ENCODE measurements around the gene GRIK3.

DNA sequence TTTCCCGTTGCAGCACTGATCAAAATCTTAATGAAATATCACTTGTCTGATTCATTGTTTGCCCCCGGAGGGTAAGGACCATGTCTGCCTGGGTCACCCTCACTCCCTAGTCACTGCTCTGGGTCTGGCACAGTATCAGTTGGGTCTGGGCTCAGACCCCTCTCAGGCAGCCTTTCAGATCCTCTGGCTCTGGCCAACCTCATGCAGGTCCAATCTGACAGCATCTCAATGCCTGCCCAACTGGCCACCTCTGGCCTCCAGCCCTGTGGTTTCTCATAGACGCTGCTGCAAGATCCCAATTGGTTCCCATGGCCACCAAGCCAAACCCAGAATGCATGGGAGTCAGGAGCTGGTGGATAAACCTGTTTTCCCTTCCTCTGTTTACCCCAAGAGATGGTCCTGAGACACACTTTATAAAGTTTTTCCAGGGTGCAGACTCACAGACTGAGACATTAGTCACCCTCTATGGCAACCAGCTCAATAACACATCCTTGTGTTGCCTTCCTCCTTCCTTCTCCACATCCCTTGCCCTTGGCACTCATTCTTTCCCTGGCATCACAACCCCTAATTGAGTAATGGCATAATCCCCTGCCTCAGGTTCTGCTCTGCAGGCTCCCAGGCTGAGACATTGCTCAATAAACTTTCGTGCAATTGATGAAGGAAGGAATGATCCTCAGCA lies 199.2 kb downstream of the GRIK3 start:
- TF ChIP-seq, protein P1, sequence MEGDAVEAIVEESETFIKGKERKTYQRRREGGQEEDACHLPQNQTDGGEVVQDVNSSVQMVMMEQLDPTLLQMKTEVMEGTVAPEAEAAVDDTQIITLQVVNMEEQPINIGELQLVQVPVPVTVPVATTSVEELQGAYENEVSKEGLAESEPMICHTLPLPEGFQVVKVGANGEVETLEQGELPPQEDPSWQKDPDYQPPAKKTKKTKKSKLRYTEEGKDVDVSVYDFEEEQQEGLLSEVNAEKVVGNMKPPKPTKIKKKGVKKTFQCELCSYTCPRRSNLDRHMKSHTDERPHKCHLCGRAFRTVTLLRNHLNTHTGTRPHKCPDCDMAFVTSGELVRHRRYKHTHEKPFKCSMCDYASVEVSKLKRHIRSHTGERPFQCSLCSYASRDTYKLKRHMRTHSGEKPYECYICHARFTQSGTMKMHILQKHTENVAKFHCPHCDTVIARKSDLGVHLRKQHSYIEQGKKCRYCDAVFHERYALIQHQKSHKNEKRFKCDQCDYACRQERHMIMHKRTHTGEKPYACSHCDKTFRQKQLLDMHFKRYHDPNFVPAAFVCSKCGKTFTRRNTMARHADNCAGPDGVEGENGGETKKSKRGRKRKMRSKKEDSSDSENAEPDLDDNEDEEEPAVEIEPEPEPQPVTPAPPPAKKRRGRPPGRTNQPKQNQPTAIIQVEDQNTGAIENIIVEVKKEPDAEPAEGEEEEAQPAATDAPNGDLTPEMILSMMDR (IDR thresholded peaks at IDR 0.05): no peak
- TF ChIP-seq POLR2A (IDR thresholded peaks at IDR 0.05): no peak
